HG03135 (cell line): Measurements from ENCODE around the gene DPH2.

ENCODE experiments used
- ATAC-seq: cut with Tn5 transposase; IDR thresholded peaks from one replicate; pipeline ENCODE4 v1.9.1; 2021; ENCODE audit warnings: mild to moderate bottlenecking, moderate library complexity; ENCODE audit not compliant: unreplicated experiment

The DPH2 gene, protein sequence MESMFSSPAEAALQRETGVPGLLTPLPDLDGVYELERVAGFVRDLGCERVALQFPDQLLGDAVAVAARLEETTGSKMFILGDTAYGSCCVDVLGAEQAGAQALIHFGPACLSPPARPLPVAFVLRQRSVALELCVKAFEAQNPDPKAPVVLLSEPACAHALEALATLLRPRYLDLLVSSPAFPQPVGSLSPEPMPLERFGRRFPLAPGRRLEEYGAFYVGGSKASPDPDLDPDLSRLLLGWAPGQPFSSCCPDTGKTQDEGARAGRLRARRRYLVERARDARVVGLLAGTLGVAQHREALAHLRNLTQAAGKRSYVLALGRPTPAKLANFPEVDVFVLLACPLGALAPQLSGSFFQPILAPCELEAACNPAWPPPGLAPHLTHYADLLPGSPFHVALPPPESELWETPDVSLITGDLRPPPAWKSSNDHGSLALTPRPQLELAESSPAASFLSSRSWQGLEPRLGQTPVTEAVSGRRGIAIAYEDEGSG

DNA sequence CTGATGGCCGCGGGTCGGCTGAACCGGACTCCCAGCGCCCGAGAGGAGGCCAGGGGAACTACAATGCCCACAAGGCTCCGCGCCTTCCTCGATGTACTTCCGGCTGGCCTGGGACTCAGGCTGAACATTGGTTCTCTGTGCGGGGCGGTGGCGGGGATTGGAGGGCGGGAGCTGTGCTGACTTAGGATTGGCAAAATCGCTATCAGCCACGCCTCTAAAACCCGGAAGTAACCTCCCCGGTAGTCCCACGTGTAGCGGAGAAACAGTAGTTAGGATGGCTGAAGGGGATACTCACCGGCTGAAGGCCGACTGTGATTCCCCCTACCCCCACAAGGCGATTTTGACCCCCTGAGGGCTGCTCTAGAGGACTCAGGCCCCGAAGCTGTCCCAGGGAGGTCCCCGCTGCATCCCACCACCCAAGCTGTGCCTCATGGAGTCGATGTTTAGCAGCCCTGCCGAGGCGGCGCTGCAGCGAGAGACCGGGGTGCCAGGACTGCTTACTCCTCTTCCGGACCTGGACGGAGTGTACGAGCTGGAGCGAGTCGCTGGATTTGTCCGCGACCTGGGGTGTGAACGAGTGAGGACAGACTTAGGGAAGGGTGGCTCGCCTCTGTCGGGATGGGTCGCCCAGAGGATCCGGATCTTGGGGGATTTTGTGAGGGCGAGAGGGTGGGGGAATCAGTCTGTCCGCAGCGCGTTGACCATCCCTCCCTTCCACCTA is at the start of gene DPH2:
DPH2 (plus strand) TSS at position 265 of the 721 bp plus-strand sequence; CDS start at position 431, 166 bp downstream.
- peak; percentile 82 for ATAC-seq

DNA sequence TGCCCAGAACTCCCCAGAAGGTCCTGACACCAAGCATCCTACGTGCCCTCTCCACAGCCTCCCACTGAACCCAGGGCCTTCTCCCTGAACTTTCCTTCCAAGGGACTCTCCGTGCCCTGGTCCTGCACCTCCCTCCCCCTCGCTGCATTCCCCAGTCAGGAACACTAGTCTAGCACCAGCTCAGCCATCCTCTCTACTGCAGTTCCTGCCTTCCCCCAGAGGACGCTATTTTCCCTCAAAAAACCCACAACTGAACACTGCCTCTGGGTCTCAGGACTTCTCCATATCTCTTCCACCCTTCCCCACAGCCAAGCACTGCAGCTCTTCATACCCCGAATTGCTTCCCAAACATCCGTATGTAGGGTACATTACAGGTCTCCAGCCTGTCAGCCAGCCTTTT is 48.8 kb upstream of the DPH2 start:
- ATAC-seq, result no peak

DNA sequence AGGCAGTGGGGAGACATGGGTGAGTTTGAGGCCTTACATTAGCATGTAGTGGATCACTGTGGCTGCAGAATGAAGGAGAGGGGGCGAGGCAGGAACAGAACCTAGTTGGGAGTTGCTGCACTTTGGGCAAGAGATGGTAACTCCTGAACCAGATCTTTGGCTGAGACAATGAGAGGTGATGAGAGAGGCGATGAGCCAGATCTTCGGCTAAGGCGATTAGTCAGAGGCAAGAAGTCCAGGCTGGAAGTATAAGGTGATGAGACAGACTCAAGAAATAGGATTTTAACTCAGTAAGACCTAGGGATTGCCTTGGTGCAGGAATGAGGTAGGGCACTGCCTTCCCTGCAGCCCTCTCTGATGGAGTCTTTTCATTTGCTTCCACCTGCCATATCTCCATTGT is 45.3 kb upstream of the DPH2 start:
- no peak for ATAC-seq

DNA sequence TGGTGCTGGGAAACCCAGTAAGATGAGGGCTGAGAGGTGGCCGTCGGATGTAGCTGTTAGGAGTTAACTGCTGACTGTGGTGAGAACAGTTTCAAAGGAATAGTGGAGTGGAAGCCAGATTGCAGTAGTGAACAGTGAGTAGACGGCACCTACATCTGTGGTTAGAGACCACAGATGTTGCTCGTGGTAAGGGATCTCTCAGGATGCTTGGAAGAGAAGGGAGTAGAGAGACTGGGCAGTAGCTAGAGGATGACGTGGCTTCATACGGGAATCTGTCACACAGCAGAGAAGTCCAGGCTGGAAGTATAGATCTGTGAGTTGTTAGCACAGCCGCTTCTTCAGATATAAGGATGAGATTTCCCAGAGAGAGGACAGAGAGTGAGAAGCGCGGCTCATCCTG is 44.0 kb upstream of the DPH2 start:
- no peak for ATAC-seq

DNA sequence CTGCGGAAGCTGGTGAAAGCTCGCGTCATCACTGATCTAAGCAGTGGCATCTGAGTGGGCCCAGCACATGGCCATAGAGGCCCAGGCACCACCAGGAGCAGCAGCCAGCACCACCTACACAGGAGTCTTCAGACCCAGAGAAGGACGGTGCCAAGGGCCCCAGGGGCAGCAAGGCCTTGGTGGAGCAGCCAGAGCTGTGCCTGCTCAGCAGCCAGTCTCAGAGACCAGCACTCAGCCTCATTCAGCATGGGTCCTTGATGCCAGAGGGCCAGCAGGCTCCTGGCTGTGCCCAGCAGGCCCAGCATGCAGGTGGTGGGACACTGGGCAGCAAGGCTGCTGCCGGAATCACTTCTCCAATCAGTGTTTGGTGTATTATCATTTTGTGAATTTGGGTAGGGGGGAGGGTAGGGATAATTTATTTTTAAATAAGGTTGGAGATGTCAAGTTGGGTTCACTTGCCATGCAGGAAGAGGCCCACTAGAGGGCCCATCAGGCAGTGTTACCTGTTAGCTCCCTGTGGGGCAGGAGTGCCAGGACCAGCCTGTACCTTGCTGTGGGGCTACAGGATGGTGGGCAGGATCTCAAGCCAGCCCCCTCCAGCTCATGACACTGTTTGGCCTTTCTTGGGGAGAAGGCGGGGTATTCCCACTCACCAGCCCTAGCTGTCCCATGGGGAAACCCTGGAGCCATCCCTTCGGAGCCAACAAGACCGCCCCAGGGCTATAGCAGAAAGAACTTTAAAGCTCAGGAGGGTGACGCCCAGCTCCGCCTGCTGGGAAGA is 39.5 kb upstream of the DPH2 start:
- no peak for ATAC-seq

DNA sequence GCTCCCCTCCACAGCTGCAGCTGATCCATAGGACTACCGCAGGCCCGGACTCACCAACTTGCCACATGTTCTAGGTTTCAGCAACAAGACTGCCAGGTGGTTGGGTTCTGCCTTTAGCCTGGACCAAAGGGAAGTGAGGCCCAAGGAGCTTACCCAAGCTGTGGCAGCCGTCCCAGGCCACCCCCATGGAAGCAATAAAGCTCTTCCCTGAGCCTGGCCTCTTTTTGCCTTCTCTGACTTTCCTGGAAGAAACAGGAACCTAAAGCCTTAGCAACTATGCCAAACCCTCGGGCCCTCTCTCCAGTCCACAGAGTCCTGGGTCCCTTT is 38.9 kb upstream of the DPH2 start:
- ATAC-seq, result no peak

DNA sequence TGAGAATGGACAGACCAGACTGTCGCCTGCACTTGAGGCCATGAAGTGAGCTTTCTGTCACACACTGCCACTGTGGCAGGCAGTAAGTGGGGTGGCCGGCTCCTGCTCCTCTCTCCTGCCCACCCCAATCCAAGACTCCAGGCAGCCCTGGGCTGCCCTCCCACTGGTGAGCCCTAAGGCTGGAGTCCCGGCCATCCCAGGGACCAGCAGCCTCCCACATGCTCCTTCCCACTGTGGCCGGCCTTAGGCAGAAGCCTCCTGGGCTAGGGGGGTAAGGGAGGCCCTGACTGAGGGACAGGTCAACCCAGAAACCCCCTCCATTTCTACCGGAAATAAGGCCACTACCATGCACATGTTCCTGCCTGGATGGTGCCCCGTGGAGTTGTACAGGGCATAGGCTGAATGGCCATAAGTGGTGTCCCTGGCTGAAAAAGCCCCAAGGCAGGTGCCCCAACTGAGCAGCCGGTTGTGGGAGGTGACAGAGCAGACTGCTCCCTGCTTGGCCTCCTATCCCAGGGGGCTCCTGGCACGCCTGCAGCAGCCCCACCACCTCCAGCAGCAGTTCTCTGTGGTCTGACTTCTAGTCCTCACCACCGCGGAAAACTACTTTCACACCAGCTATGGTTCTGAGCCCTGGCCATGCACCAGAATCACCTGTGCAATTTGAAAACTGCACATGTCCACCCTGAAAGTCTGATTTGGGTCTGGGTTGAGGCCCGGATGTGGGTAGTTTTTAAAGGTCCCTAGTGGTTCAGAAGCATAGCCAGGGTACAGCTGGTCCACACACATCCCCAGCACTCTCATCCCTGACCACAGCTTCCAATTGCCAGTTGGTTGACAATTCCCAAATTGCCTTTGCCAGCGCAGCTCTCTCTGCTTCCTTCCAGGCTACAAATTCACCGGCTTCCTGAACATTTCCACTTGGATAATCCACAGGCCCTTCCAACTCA is 37.8 kb upstream of the DPH2 start:
- no peak for ATAC-seq

DNA sequence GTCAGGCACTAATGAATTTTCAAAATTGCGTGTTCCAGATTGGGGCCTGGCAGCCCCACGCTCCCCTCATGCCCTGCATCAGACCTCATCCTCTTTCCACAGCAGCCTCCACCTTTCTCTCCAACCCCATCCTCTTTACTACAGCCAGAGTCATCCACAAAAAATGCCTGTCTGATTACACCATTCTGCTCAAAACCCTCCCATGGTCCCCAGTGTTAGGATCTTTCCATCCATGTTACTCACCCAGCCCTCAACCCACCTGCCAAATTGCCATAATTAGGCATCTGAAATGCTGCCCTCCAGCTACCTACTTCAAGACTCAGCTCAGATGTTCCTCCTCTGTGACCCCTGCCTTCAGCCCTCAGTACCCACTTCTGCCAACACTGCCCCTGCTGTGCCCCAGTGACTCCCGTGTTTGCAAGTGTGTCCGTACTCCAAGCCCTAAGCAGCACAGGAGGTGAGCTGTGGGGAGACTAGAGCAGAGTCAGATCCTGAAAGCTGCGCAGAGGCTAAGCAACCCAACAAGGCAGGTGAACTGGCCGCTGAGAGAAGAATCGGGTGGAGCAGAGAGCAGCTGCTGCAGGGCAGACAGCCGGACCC is 36.9 kb upstream of the DPH2 start:
- no peak for ATAC-seq

DNA sequence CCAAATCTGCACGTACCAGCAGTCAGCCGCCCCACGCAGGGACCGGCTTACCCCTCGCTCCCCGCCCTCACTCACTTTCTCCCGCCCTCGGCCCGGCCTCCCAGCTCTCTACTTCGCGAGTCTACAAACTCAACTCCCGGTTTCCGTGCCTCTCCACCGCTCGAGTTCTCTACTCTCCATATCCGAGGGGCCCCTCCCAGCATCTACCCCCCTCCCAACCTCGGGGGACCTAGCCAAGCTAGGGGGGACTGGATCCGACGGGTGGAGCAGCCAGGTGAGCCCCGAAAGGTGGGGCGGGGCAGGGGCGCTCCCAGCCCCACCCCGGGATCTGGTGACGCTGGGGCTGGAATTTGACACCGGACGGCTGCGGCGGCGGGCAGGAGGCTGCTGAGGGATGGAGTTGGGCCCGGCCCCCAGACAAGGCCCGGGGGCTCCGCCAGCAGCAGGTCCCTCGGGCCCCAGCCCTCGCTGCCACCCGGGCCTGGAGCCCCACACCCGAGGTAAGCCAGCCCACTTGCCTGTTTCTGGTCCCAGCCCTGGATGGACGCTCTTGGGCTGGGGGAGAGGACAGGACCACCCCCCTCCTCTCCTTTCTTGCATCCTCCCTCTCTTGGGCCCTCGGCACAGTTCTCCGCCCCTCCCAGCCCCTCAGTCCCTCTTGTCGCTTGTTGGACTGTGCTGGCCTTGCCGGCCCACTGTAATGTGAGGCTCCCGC is 36.3 kb upstream of the DPH2 start, which contains the start of gene ARTN:
ARTN (plus strand) TSS at position 416 of the 715 bp plus-strand sequence. CDS start 1,856 bp downstream, outside the sequence.
- ATAC-seq, result no peak

DNA sequence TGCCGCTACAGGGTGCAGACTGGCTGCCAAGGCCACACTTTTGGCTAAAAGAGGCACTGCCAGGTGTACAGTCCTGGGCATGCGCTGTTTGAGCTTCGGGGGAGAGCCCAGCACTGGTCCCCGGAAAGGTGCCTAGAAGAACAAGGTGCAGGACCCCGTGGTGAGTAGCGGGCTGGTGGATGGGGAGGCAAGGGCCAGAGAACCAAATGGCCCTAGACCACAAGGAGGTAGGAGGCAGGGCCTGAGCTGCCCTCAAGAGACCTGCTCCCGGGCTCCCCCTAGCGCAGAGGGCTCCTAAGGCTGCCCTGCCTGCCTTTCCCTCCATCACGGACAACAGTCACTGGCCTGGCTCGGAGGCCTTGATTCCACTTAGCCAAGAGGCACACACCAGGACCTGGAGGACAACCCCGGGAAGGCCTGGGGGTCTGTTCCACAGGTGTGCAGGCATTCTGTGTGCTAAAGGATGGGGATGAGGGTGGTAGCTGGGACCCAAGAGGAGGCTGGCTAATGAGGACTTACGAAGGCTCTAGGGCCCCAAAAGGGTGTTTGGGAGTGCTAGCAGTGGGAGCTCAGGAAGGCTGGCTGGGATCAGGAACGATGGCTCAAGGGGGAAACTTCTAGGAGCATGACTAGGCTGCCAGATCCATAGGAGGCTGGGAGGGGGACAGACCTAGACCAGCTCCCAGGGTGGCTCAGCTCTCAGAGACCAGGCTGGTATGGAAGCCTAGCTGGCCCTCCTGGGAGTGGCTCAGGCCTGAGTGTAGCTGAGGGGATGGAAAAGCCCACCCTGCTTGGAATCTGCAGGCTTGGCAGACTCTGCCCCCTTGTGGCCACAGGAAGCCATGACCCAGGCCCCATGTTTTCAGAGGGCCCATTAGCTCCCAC is 35.5 kb upstream of the DPH2 start:
- ATAC-seq, result no peak

DNA sequence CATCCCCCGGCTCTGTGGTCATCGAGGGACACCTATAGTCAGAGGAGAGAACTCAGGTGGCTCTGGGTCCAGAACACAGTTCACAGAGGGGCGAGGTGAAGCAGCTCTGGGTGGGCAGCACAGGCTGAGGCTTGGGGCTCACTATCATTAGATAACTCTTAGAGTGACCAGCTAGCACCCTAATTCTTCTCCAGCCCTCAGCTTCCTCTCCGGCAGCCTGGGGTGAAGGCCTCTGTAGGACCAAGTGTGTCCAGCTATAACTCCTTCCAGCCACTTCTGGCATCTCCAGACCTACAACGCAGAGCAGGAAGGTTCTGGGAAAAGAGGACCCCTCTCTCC is 34.9 kb upstream of the DPH2 start:
- ATAC-seq, result no peak

DNA sequence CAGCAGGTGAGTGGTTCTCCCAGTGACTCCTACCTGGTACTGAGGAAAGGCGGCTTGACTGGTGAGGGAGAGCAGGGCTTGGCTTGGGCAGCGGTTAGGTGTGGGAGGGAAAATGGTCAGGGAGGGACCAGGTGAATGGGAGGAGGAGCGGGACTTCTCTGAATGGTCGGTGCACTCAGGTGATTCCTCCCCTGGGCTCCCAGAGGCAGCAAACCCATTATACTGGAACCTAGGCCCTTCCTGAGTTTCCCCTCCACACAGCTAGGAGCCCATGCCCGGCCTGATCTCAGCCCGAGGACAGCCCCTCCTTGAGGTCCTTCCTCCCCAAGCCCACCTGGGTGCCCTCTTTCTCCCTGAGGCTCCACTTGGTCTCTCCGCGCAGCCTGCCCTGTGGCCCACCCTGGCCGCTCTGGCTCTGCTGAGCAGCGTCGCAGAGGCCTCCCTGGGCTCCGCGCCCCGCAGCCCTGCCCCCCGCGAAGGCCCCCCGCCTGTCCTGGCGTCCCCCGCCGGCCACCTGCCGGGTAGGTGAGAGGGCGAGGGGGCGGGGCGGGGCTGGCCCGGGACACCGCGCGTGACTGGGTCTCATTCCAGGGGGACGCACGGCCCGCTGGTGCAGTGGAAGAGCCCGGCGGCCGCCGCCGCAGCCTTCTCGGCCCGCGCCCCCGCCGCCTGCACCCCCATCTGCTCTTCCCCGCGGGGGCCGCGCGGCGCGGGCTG is 33.9 kb upstream of the DPH2 start:
- ATAC-seq, result no peak

DNA sequence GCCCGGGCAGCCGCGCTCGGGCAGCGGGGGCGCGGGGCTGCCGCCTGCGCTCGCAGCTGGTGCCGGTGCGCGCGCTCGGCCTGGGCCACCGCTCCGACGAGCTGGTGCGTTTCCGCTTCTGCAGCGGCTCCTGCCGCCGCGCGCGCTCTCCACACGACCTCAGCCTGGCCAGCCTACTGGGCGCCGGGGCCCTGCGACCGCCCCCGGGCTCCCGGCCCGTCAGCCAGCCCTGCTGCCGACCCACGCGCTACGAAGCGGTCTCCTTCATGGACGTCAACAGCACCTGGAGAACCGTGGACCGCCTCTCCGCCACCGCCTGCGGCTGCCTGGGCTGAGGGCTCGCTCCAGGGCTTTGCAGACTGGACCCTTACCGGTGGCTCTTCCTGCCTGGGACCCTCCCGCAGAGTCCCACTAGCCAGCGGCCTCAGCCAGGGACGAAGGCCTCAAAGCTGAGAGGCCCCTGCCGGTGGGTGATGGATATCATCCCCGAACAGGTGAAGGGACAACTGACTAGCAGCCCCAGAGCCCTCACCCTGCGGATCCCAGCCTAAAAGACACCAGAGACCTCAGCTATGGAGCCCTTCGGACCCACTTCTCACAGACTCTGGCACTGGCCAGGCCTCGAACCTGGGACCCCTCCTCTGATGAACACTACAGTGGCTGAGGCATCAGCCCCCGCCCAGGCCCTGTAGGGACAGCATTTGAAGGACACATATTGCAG is 33.2 kb upstream of the DPH2 start:
- no peak for ATAC-seq

DNA sequence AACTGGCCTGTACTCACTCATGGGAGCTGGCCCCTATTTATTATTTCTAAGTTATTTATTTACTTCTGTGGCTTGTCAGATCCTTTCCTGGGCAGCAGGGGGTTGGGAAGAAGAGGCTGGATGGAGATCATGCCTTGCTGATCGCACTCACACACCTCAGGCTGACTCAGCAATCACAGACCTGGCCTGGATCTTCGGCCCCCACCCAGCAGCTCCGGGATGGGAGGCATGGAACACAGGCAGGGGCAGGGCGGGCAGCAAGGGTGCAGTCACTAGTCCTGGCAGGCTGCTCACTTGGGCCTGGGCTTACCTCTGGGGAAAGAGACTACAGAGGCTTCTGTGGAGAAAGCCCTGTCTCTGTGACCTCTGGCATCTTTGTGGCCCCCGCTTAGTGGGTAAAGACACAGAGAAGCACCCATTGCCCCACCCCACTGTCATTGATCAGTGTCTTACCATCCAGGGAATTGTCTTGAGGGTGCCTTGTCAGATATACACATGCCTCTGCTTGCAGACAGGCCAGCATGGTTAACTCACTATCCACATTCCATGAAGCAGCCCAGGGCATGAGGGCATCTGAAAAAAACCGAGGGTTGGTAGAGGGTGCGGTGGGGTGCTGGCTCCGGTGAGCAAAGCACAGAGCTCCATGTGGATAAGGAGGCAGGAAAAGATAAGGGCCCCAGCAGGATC is 32.5 kb upstream of the DPH2 start:
- no peak for ATAC-seq

DNA sequence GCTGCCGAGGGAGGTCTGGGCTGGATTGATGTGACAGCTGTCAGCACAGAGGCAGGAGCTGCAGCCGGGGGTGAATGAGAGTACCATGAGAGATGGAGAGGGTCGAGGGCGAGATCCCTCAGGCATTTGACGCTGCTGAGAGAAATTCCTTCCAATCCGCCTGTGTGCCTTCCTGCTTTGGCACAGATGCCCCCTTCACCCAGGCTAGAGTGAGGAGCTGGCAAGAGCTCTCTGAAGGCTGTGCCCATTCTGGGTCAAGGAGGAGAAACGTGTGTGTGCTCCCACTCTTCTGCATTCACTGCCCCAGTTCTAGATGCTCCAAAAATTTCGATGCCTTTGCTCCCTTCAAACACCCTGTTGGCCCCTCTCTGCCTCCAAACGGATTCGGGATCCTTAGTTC is 31.4 kb upstream of the DPH2 start:
- ATAC-seq, result no peak

DNA sequence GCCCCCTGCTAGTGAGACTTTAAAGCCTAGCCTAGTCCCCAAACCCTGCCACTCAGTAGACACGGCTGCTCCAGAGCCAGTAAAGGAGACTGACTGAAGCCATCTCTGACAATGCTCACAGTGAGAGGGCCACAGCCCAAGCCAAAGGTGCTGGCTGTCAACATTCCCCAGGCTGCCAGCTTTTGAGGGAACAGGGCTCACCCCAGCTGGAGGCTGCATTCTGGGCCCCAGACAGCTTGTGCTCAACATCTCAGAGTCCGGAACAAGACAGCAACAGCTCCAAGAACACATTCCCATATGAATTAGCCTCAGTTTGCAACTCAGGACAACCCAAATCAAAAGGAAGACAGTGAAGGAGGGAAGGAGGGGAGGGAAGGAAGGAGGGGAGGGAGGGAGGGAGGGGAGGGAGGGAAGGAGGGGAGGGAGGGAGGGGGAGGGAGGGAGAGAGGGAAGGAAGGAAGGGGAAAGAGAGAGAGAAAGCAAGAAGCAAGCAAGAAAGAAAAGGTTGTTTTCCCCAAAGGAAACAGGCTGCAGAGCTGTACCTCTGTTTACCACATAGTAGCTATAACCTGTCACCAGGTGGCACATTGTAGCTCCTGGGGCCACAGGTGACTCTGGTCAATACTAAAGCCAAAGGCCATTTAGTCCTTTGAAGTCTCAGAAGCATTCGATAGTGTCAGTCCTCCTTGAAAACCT is 30.8 kb upstream of the DPH2 start:
- no peak for ATAC-seq
